ENCODE measurements around the gene UBA52.

The UBA52 gene

GRCh38 chr19:18541258-18541991 lies 30.2 kb upstream of the UBA52 start:
- in situ Hi-C loops (cut with HindIII; ENCODE audit: low sequenced_read_pairs), result no loop called here

DNA sequence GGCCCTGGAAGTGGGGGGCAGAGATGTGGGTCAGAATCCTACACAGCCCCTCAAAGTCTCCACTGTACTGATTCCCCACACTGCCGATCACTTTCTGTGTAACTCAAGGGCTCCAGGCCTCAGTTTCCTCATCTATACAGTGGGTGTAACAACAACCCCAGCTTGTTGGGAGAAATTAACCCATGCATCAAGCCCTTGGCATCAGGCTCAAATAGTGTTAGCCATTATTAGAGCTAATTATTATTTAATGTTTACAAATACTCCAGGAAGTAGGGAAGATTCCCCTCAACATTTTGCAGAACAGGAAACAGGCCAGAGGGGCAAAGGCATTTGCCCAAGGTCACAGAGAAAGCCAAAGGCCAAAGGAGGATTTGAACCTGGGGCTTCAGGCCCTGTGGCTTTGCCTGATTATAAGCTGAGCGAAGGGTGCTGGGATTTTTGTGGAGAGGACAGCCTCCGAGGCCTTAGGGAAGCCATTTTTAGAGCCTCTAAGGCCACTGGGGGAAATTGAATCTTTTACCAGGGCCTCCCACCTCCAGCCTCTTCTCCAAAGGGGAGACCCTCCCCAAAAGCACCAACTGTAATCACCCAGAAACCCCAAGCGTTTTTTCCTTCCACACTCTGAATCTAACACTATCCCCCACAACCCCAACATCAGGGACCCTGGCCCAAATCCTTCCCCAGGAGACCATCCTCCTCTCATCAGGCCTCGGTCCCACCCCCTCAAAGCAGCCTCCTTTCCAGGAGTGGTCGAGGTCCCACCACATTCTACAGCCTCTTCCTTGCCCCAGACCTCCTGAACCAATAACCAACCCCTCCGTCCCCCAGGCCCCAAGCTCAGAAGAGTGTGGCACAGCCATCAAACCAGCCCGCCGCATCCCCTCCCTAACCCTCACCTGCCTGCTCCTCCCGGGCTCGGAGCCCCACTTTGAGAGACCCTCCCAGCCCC lies 29.4 kb upstream of the UBA52 start:
- no peak for DNase-seq (ENCODE audit: low read depth, low spot score)
- in situ Hi-C loops (cut with HindIII; ENCODE audit: low sequenced_read_pairs), result no loop called here
- TF ChIP-seq CTCF (IDR thresholded peaks at IDR 0.05; ENCODE audit: low read depth, low read length), result no peak
- peak overlapping the region; percentile 64 for H3K4me3 ChIP-seq (ENCODE audit: low read depth, low read length)

More at GRCh38 chr19:18541258-18541991, 30.2 kb upstream of the UBA52 start:
- no peak for TF ChIP-seq CTCF (IDR thresholded peaks at IDR 0.05; ENCODE audit: low read depth, low read length)
- H3K4me3 ChIP-seq (ENCODE audit: low read depth, low read length), result no peak overlapping the region
- DNase-seq (ENCODE audit: low read depth, low spot score), result no peak

GRCh38 chr19:18542941-18543813 lies 28.5 kb upstream of the UBA52 start, which contains the start of gene FKBP8:
Gene FKBP8 (minus strand): TSS chr19:18543573. CDS start chr19:18541970, 1,603 bp downstream.
- in situ Hi-C loops (cut with HindIII; ENCODE audit: low sequenced_read_pairs), result no loop called here

DNA sequence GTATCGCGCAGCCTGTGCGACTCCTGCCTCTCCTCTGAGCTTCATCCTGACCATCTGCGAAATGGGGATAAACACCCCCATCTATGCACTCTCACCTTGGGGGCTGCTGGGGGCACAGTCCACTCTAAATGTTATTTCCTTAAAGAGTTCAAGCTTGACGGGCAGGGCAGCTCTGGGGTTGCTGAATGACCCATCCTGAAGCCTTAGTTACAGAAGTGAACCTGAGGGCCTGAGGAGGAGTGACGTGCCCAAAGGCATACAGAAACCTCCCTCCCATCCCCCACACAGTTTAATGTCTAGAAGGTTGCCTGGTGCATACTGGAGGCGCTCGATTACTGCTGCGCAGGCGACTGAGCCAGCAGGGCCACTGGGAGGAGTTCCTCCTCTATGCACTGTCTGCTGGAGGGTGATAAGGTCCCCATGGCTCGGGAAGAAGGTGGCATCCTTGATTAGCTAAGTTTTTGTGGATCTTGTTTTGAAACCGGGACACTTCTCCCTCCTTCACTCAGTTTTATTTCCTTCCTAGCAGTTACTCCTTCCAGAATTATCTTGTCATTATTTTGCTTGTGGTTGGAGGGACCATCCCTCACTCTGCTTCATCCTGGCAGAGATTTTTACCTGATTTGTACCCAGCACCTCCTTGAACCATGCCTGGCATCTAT lies 27.7 kb upstream of the UBA52 start:
- in situ Hi-C loops (cut with HindIII; ENCODE audit: low sequenced_read_pairs), result no loop called here
- DNase-seq (ENCODE audit: low read depth, low spot score), result peak; percentile 55
- TF ChIP-seq CTCF (IDR thresholded peaks at IDR 0.05; ENCODE audit: low read depth, low read length), result no peak
- H3K4me3 ChIP-seq (ENCODE audit: low read depth, low read length), result peak overlapping the region; percentile 34

More at GRCh38 chr19:18542941-18543813, 28.5 kb upstream of the UBA52 start, which contains the start of gene FKBP8:
- no peak for TF ChIP-seq CTCF (IDR thresholded peaks at IDR 0.05; ENCODE audit: low read depth, low read length)
- H3K4me3 ChIP-seq (ENCODE audit: low read depth, low read length), result peak within 1 kb of the TSS; percentile 64
- DNase-seq (ENCODE audit: low read depth, low spot score), result peak; percentile 85

GRCh38 chr19:18551631-18552030 lies 20.0 kb upstream of the UBA52 start:
- no peak overlapping the region for H3K4me3 ChIP-seq (ENCODE audit: low read depth, low read length)
- no peak for TF ChIP-seq CTCF (IDR thresholded peaks at IDR 0.05; ENCODE audit: low read depth, low read length)
- in situ Hi-C loops (cut with HindIII; ENCODE audit: low sequenced_read_pairs), result no loop called here
- no peak for DNase-seq (ENCODE audit: low read depth, low spot score)

Data from astrocyte of the spinal cord (primary cell).